ENCODE results near the gene DPPA5.
"Not testable (repeated sequence)": the region's sequence is repeated elsewhere in the genome, so short reads cannot be mapped to it uniquely, and the experiment has no call there.

Gene DPPA5

GRCh38 chr6:73364121-73364520 lies 10.0 kb upstream of the DPPA5 start:
- no peak for DNase-seq (ENCODE audit: low spot score)

GRCh38 chr6:73363537-73363875 lies 9.4 kb upstream of the DPPA5 start:
- no peak for DNase-seq (ENCODE audit: low spot score)

GRCh38 chr6:73362869-73363536 lies 8.9 kb upstream of the DPPA5 start:
- DNase-seq (ENCODE audit: low spot score) = no peak

GRCh38 chr6:73362358-73362757 lies 8.3 kb upstream of the DPPA5 start, which contains the start of gene KHDC3L:
Gene KHDC3L, plus strand, starts transcription at chr6:73362658. Its CDS starts 72 bp downstream, at chr6:73362730.
- DNase-seq (ENCODE audit: low spot score) = no peak

- no peak for DNase-seq (ENCODE audit: low spot score)
Observed at GRCh38 chr6:73349311-73349710, 4.8 kb downstream of the DPPA5 start.

GRCh38 chr6:73348550-73349204 lies 5.4 kb downstream of the DPPA5 start:
- DNase-seq (ENCODE audit: low spot score) = no peak

- no peak for DNase-seq (ENCODE audit: low spot score)
Observed at GRCh38 chr6:73343164-73343563, 10.9 kb downstream of the DPPA5 start.

GRCh38 chr6:73342174-73342573 lies 11.9 kb downstream of the DPPA5 start:
- no peak for DNase-seq (ENCODE audit: low spot score)

GRCh38 chr6:73341335-73341734 lies 12.7 kb downstream of the DPPA5 start:
- DNase-seq (ENCODE audit: low spot score) = no peak

- no peak for DNase-seq (ENCODE audit: low spot score)
Observed at GRCh38 chr6:73340048-73340447, 14.0 kb downstream of the DPPA5 start.

GRCh38 chr6:73339340-73339739 lies 14.7 kb downstream of the DPPA5 start:
- DNase-seq (ENCODE audit: low spot score) = no peak

GRCh38 chr6:73329201-73329600 lies 24.9 kb downstream of the DPPA5 start:
- no peak for DNase-seq (ENCODE audit: low spot score)

- DNase-seq (ENCODE audit: low spot score) = no peak
Observed at GRCh38 chr6:73328790-73329189, 25.3 kb downstream of the DPPA5 start.

- DNase-seq (ENCODE audit: low spot score) = no peak
Observed at GRCh38 chr6:73325656-73326055, 28.4 kb downstream of the DPPA5 start.

- no peak for DNase-seq (ENCODE audit: low spot score)
Observed at GRCh38 chr6:73323323-73323722, 30.8 kb downstream of the DPPA5 start.

- DNase-seq (ENCODE audit: low spot score) = no peak
Observed at GRCh38 chr6:73314577-73315492, 39.2 kb downstream of the DPPA5 start.

GRCh38 chr6:73310503-73310845 lies 43.6 kb downstream of the DPPA5 start:
- DNase-seq (ENCODE audit: low spot score) = not testable (repeated sequence)

GRCh38 chr6:73309785-73310502 lies 44.1 kb downstream of the DPPA5 start:
- DNase-seq (ENCODE audit: low spot score) = peak; percentile 65

- DNase-seq (ENCODE audit: low spot score) = peak; percentile 57
Observed at GRCh38 chr6:73309535-73309784, 44.6 kb downstream of the DPPA5 start.

GRCh38 chr6:73308712-73309534 lies 45.2 kb downstream of the DPPA5 start:
- DNase-seq (ENCODE audit: low spot score) = no peak

GRCh38 chr6:73303773-73304172 lies 50.3 kb downstream of the DPPA5 start:
- not testable (repeated sequence) for DNase-seq (ENCODE audit: low spot score)

All from cerebellar cortex (tissue), 1 donor.